ENCODE results near the gene BBOX1.

BBOX1 gene

GRCh38 chr11:27081056-27081455 lies 40.4 kb downstream of the BBOX1 start:
- TF ChIP-seq FOXP2 (optimal IDR thresholded peaks at IDR 0.05; ENCODE audit: borderline replicate concordance, extremely low read depth, extremely low read length, insufficient read depth): no peak
- TF ChIP-seq POLR2AphosphoS5 (IDR thresholded peaks at IDR 0.05; ENCODE audit: low read depth, low read length): no peak
- no peak for TF ChIP-seq SIN3A (IDR thresholded peaks at IDR 0.05; ENCODE audit: borderline replicate concordance, insufficient read depth, low read length)
- TF ChIP-seq TAF1 (IDR thresholded peaks at IDR 0.05; ENCODE audit: borderline replicate concordance, insufficient read depth, low read length): no peak
- TF ChIP-seq REST (IDR thresholded peaks at IDR 0.05; ENCODE audit: insufficient read depth in 1 of 2, low read depth in 2 of 2, low read length in 2 of 2): no peak

GRCh38 chr11:27083241-27083640 lies 42.6 kb downstream of the BBOX1 start:
- TF ChIP-seq REST (IDR thresholded peaks at IDR 0.05; ENCODE audit: insufficient read depth in 1 of 2, low read depth in 2 of 2, low read length in 2 of 2) (no peak), FOXP2 (optimal IDR thresholded peaks at IDR 0.05; ENCODE audit: borderline replicate concordance, extremely low read depth, extremely low read length, insufficient read depth) (no peak), TAF1 (IDR thresholded peaks at IDR 0.05; ENCODE audit: borderline replicate concordance, insufficient read depth, low read length) (no peak), SIN3A (IDR thresholded peaks at IDR 0.05; ENCODE audit: borderline replicate concordance, insufficient read depth, low read length) (no peak), POLR2AphosphoS5 (IDR thresholded peaks at IDR 0.05; ENCODE audit: low read depth, low read length) (no peak)

GRCh38 chr11:27083782-27084181 lies 43.2 kb downstream of the BBOX1 start:
- TF ChIP-seq POLR2AphosphoS5 (IDR thresholded peaks at IDR 0.05; ENCODE audit: low read depth, low read length): no peak
- no peak for TF ChIP-seq SIN3A (IDR thresholded peaks at IDR 0.05; ENCODE audit: borderline replicate concordance, insufficient read depth, low read length)
- no peak for TF ChIP-seq TAF1 (IDR thresholded peaks at IDR 0.05; ENCODE audit: borderline replicate concordance, insufficient read depth, low read length)
- TF ChIP-seq REST (IDR thresholded peaks at IDR 0.05; ENCODE audit: insufficient read depth in 1 of 2, low read depth in 2 of 2, low read length in 2 of 2): no peak

- TF ChIP-seq FOXP2 (optimal IDR thresholded peaks at IDR 0.05; ENCODE audit: borderline replicate concordance, extremely low read depth, extremely low read length, insufficient read depth) (no peak), REST (IDR thresholded peaks at IDR 0.05; ENCODE audit: insufficient read depth in 1 of 2, low read depth in 2 of 2, low read length in 2 of 2) (no peak), TAF1 (IDR thresholded peaks at IDR 0.05; ENCODE audit: borderline replicate concordance, insufficient read depth, low read length) (no peak), POLR2AphosphoS5 (IDR thresholded peaks at IDR 0.05; ENCODE audit: low read depth, low read length) (no peak), SIN3A (IDR thresholded peaks at IDR 0.05; ENCODE audit: borderline replicate concordance, insufficient read depth, low read length) (no peak)
These were observed 43.9 kb downstream of the BBOX1 start for GRCh38 chr11:27084518-27084917.

- TF ChIP-seq REST (IDR thresholded peaks at IDR 0.05; ENCODE audit: insufficient read depth in 1 of 2, low read depth in 2 of 2, low read length in 2 of 2): no peak
- no peak for TF ChIP-seq FOXP2 (optimal IDR thresholded peaks at IDR 0.05; ENCODE audit: borderline replicate concordance, extremely low read depth, extremely low read length, insufficient read depth)
- TF ChIP-seq POLR2AphosphoS5 (IDR thresholded peaks at IDR 0.05; ENCODE audit: low read depth, low read length): no peak
- TF ChIP-seq SIN3A (IDR thresholded peaks at IDR 0.05; ENCODE audit: borderline replicate concordance, insufficient read depth, low read length): no peak
- no peak for TF ChIP-seq TAF1 (IDR thresholded peaks at IDR 0.05; ENCODE audit: borderline replicate concordance, insufficient read depth, low read length)
These were observed 44.5 kb downstream of the BBOX1 start for GRCh38 chr11:27085111-27085510.
